Ascending aorta (tissue), 2 donors: Measurements from ENCODE around the gene NECTIN2. TPM values are rescaled to one million over a fixed set of nuclear protein-coding genes. Genes with fewer than 3 reads are reported as not detected.
"Not testable (repeated sequence)": the region's sequence is repeated elsewhere in the genome, so short reads cannot be mapped to it uniquely, and the experiment has no call there.

Experiments
- DNase-seq, 2 donors: peaks; one replicate each; pipeline ENCODE4 v3.0.0-alpha.2; 2019; ENCODE audit warnings: low spot score in 2 of 2
- H3K27ac ChIP-seq, 2 donors: fragments of 200-600 bp; sonication (generic); one replicate each; pipeline ENCODE4 v1.5.1; 2016 to 2017; ENCODE audit warnings: mild to moderate bottlenecking in 1 of 2
- H3K27me3 ChIP-seq: fragments of 200-600 bp; sonication (generic); one replicate; pipeline ENCODE4 v1.5.1; 2017
- H3K36me3 ChIP-seq, 2 donors: fragments of 200-600 bp; sonication (generic); one replicate each; pipeline ENCODE4 v1.5.1; 2016
- H3K4me1 ChIP-seq, 2 donors: fragments of 200-600 bp; sonication (generic); one replicate each; pipeline ENCODE4 v1.5.1; 2016 to 2017; ENCODE audit warnings: mild to moderate bottlenecking in 1 of 2
- H3K4me3 ChIP-seq, 2 donors: fragments of 200-600 bp; sonication (generic); one replicate each; pipeline ENCODE4 v1.5.1; 2016 to 2017; ENCODE audit warnings: mild to moderate bottlenecking in 1 of 2
- H3K9me3 ChIP-seq, 2 donors: fragments of 200-600 bp; sonication (generic); one replicate each; pipeline ENCODE4 v1.5.1; 2016
- CTCF ChIP-seq, 3 experiments: fragments of 200-600 bp in 2 of 3; fragments of 450-650 bp in 1 of 3; sonication (generic) in 2 of 3; IDR thresholded peaks; one replicate each; pipeline ENCODE4 v1.5.1; 2016 to 2019; ENCODE audit warnings: antibody characterized with exemption in 3 of 3, mild to moderate bottlenecking in 1 of 3, moderate library complexity in 1 of 3
- intact Hi-C: fragments of 100-400 bp; cut with DNase I; formaldehyde crosslinking; loops from one replicate; pipeline ENCODE4 v1.15.1; 2023
- total RNA-seq: library from RNA; depleted of rRNA; stranded (reverse); fragments of >200 nt; gene quantifications from one replicate; pipeline ENCODE4 v1.1.0, GENCODE V29; 2016

Gene NECTIN2
- total RNA-seq, 1 donor from 2014 or later: 125 TPM

- H3K4me1 ChIP-seq: peaks cover 0 to 5% of the 10 kb centered on the region in 2 donors
- H3K27me3 ChIP-seq: peaks cover 3% of the 10 kb centered on the region
- no peak overlapping the region for H3K4me3 ChIP-seq
- intact Hi-C loops: loop anchor here (10.0 kb wide), 1 partner anchor 426 kb away; no protein-coding TSS in a partner anchor
- no peak overlapping the region for H3K27ac ChIP-seq
- no peaks in the 10 kb centered on the region for H3K9me3 ChIP-seq
- H3K36me3 ChIP-seq: no peaks in the 10 kb centered on the region
- no peak for TF ChIP-seq CTCF (IDR thresholded peaks at IDR 0.05)
- DNase-seq: no peak
Observed at GRCh38 chr19:44908836-44909261, 62.8 kb downstream of the NECTIN2 start.

DNA sequence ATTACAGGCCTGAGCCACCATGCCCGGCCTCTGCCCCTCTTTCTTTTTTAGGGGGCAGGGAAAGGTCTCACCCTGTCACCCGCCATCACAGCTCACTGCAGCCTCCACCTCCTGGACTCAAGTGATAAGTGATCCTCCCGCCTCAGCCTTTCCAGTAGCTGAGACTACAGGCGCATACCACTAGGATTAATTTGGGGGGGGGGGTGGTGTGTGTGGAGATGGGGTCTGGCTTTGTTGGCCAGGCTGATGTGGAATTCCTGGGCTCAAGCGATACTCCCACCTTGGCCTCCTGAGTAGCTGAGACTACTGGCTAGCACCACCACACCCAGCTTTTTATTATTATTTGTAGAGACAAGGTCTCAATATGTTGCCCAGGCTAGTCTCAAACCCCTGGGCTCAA, 63.7 kb downstream of the NECTIN2 start:
- Histone ChIP-seq H3K36me3 (no peaks in the 10 kb centered on the region), H3K4me3 (no peak overlapping the region), H3K9me3 (no peaks in the 10 kb centered on the region), H3K27ac (no peak overlapping the region), H3K27me3 (peaks cover 3% of the 10 kb centered on the region), H3K4me1 (peaks cover 0 to 5% of the 10 kb centered on the region in 2 donors)
- DNase-seq: no peak
- intact Hi-C loops: loop anchor here (5.0 to 10.0 kb wide), 2 partner anchors 128 to 425 kb away; partner anchors contain the start of gene CLASRP
- no peak for TF ChIP-seq CTCF (IDR thresholded peaks at IDR 0.05)

DNA sequence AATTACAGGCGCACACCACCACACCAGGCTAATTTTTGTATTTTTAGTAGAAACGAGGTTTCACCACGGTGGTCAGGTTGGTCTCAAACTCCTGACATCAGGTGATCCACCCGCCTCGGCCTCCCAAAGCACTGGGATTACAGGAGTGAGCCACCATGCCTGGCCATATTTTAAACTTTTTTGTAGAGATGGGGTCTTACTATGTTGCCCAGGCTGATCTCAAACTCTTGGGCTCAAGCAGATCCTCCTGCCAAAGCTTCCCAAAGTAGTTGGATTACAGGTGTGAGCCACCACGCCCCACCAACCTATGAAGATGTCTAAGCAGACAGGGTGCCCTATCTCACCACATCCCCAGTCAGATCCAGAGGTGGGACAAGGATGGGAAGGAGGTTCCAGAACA, 65.8 kb downstream of the NECTIN2 start:
- H3K36me3 ChIP-seq, DNase-seq, H3K9me3 ChIP-seq, H3K27me3 ChIP-seq, H3K4me1 ChIP-seq, H3K27ac ChIP-seq, H3K4me3 ChIP-seq: not testable (repeated sequence)
- intact Hi-C loops: loop anchor here (5.0 kb wide), 1 partner anchor 125 kb away; the partner anchor contains the start of gene CLASRP

- no peaks in the 10 kb centered on the region for H3K9me3 ChIP-seq
- no peak overlapping the region for H3K27ac ChIP-seq
- TF ChIP-seq CTCF (IDR thresholded peaks at IDR 0.05): no peak
- H3K4me1 ChIP-seq: no peaks in the 10 kb centered on the region
- no peaks in the 10 kb centered on the region for H3K27me3 ChIP-seq
- peak in 1 of 2 donors; percentile 26 for DNase-seq
- intact Hi-C loops: loop anchor here (5.0 kb wide), 1 partner anchor 124 kb away; the partner anchor contains the start of gene CLASRP
- no peaks in the 10 kb centered on the region for H3K36me3 ChIP-seq
- no peak overlapping the region for H3K4me3 ChIP-seq
Observed at GRCh38 chr19:44912854-44913253, 66.8 kb downstream of the NECTIN2 start.

GRCh38 chr19:44913512-44914432, 67.7 kb downstream of the NECTIN2 start:
- H3K27me3 ChIP-seq, DNase-seq, H3K27ac ChIP-seq, H3K4me1 ChIP-seq, H3K36me3 ChIP-seq, H3K9me3 ChIP-seq: not testable (repeated sequence)
- H3K4me3 ChIP-seq: peak overlapping the region in 1 of 2 donors; percentile 63
- intact Hi-C loops: loop anchor here (5.0 kb wide), 1 partner anchor 124 kb away; the partner anchor contains the start of gene CLASRP

- not testable (repeated sequence) for H3K4me1 ChIP-seq, H3K9me3 ChIP-seq, H3K27me3 ChIP-seq, H3K36me3 ChIP-seq
- intact Hi-C loops: loop anchor here (1.0 to 5.0 kb wide), 4 partner anchors 23 to 123 kb away; partner anchors contain the start of genes CLASRP, CLPTM1, RELB and TOMM40
- peak; percentile 63 to 93 for DNase-seq
- H3K27ac ChIP-seq: peak within 1 kb of the TSS in 1 of 2 donors; percentile 12
- H3K4me3 ChIP-seq: peak within 1 kb of the TSS; percentile 52 to 63
Observed at GRCh38 chr19:44914433-44915206, 68.5 kb downstream of the NECTIN2 start, which contains the start of gene APOC1. APOC1 (plus strand) TSS chr19:44914608; CDS start chr19:44914892, 284 bp downstream.
